ENCODE results near the gene OR2A14. TPM values are rescaled to one million over a fixed set of nuclear protein-coding genes. Genes with fewer than 3 reads are reported as not detected.
"Not testable (repeated sequence)": the region's sequence is repeated elsewhere in the genome, so short reads cannot be mapped to it uniquely, and the experiment has no call there.

OR2A14 gene
- total RNA-seq: not detected in 2 replicates

GRCh38 chr7:144122876-144123275 lies at the start of gene OR2A14:
Gene OR2A14, plus strand, starts transcription at chr7:144123176. Its CDS starts 5,937 bp downstream, at chr7:144129113.
- DNase-seq (ENCODE audit: low read depth, low spot score): no peak

- DNase-seq (ENCODE audit: low read depth, low spot score): no peak
Observed at GRCh38 chr7:144074374-144074773, 48.6 kb upstream of the OR2A14 start.

GRCh38 chr7:144085978-144086377 lies 37.0 kb upstream of the OR2A14 start, which contains the start of gene OR2A12:
Gene OR2A12, plus strand, starts transcription at chr7:144086278. Its CDS starts 8,830 bp downstream, at chr7:144095108.
- no peak for DNase-seq (ENCODE audit: low read depth, low spot score)

- DNase-seq (ENCODE audit: low read depth, low spot score): no peak
Observed at GRCh38 chr7:144086730-144087129, 36.2 kb upstream of the OR2A14 start.

- no peak for DNase-seq (ENCODE audit: low read depth, low spot score)
Observed at GRCh38 chr7:144087230-144087629, 35.7 kb upstream of the OR2A14 start.

- no peak for DNase-seq (ENCODE audit: low read depth, low spot score)
Observed at GRCh38 chr7:144090667-144091066, 32.3 kb upstream of the OR2A14 start.

GRCh38 chr7:144098776-144099175 lies 24.2 kb upstream of the OR2A14 start:
- no peak for DNase-seq (ENCODE audit: low read depth, low spot score)

GRCh38 chr7:144100607-144101006 lies 22.4 kb upstream of the OR2A14 start:
- DNase-seq (ENCODE audit: low read depth, low spot score): no peak

- no peak for DNase-seq (ENCODE audit: low read depth, low spot score)
Observed at GRCh38 chr7:144102041-144102440, 20.9 kb upstream of the OR2A14 start.

- DNase-seq (ENCODE audit: low read depth, low spot score): no peak
Observed at GRCh38 chr7:144105211-144105610, 17.8 kb upstream of the OR2A14 start.

- DNase-seq (ENCODE audit: low read depth, low spot score): no peak
Observed at GRCh38 chr7:144109283-144109682, 13.7 kb upstream of the OR2A14 start, which contains the start of gene OR2A2. Gene OR2A2, plus strand, starts transcription at chr7:144109583. Its CDS starts 0 bp downstream, at chr7:144109583.

GRCh38 chr7:144110272-144110671 lies 12.7 kb upstream of the OR2A14 start:
- DNase-seq (ENCODE audit: low read depth, low spot score): no peak

- DNase-seq (ENCODE audit: low read depth, low spot score): no peak
Observed at GRCh38 chr7:144113651-144114050, 9.3 kb upstream of the OR2A14 start.

GRCh38 chr7:144118341-144118740 lies 4.6 kb upstream of the OR2A14 start:
- no peak for DNase-seq (ENCODE audit: low read depth, low spot score)

GRCh38 chr7:144127714-144128334 lies 4.8 kb downstream of the OR2A14 start:
- peak; percentile 59 for DNase-seq (ENCODE audit: low read depth, low spot score)

GRCh38 chr7:144129601-144130000 lies 6.6 kb downstream of the OR2A14 start:
- not testable (repeated sequence) for DNase-seq (ENCODE audit: low read depth, low spot score)

GRCh38 chr7:144130730-144131129 lies 7.8 kb downstream of the OR2A14 start:
- no peak for DNase-seq (ENCODE audit: low read depth, low spot score)

GRCh38 chr7:144132262-144132661 lies 9.3 kb downstream of the OR2A14 start:
- DNase-seq (ENCODE audit: low read depth, low spot score): no peak

- no peak for DNase-seq (ENCODE audit: low read depth, low spot score)
Observed at GRCh38 chr7:144133307-144133706, 10.3 kb downstream of the OR2A14 start.

GRCh38 chr7:144134116-144134515 lies 11.1 kb downstream of the OR2A14 start:
- DNase-seq (ENCODE audit: low read depth, low spot score): no peak

- DNase-seq (ENCODE audit: low read depth, low spot score): no peak
Observed at GRCh38 chr7:144137501-144137900, 14.5 kb downstream of the OR2A14 start.

GRCh38 chr7:144142187-144142586 lies 19.2 kb downstream of the OR2A14 start:
- no peak for DNase-seq (ENCODE audit: low read depth, low spot score)

- DNase-seq (ENCODE audit: low read depth, low spot score): no peak
Observed at GRCh38 chr7:144144426-144144825, 21.4 kb downstream of the OR2A14 start.

Data from pulmonary artery endothelial cell (primary cell).